ENCODE data around the gene PPP2R2C. TPM values are rescaled to one million over a fixed set of nuclear protein-coding genes. Genes with fewer than 3 reads are reported as not detected.

PPP2R2C gene
- total and polyA plus RNA-seq, 4 experiments from 2014 or later = not detected

DNA sequence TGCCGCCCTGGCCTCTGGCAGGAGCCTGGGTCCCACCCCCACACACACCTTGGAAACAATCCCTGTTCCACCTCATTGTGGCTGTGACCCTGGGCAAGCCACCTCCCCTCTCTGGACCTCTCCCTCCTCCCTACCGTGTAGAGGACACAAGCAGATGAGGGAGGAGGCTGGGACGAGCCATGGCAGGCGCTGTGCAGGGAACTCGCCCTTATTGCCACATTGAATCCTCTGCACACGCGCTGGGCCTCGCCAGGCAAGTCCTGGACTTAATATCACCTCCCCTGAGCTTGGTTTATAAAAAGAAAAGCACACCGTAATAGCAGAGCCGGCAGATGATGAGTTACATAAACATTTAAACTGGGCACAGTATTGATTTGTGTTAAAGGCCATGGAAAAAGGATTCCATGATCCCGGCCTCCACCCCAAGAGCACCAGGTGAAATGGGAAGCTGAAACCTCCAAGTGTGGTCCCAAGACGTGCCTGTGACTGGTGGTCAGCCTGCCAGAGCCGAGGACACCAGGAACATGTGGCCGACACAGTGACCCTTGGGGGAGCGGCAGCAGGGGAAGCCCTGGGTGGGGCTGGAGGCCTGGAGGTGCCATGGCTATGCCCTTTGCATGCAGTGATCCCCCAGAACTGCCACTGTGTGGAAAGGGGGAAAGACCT is 81.1 kb downstream of the PPP2R2C start:
- Mint-ChIP-seq H3K27me3 (peaks cover 12% of the 10 kb centered on the region in 2 donors), H3K27ac (no peak overlapping the region), H3K4me3 (no peak overlapping the region), H3K4me1 (peaks cover 0 to 9% (median 2%) of the 10 kb centered on the region in 4 donors), H3K36me3 (no peaks in the 10 kb centered on the region), H3K9me3 (no peaks in the 10 kb centered on the region)
- intact Hi-C loops (cut with micrococcal nuclease) = no loop called here
- peaks cover 3% of the 10 kb centered on the region for H3K27me3 ChIP-seq (ENCODE audit: insufficient read depth, low read length)
- H3K9me3 ChIP-seq (ENCODE audit: control insufficient read depth in 1 of 2, low read length in 2 of 2) = no peaks in the 10 kb centered on the region
- no peaks in the 10 kb centered on the region for H3K4me1 ChIP-seq (ENCODE audit: insufficient read depth, low read length)
- CTCF ChIA-PET (ENCODE audit: partially characterized antibody) = no interaction called here
- H3K27ac ChIP-seq (ENCODE audit: low read depth, low read length) = no peak overlapping the region
- POLR2A ChIA-PET (ENCODE audit: partially characterized antibody) = no interaction called here
- no peak for DNase-seq
- H3K36me3 ChIP-seq (ENCODE audit: insufficient read depth, low read length) = no peaks in the 10 kb centered on the region
- no peak overlapping the region for H3K4me3 ChIP-seq (ENCODE audit: low read length in 2 of 2)

DNA sequence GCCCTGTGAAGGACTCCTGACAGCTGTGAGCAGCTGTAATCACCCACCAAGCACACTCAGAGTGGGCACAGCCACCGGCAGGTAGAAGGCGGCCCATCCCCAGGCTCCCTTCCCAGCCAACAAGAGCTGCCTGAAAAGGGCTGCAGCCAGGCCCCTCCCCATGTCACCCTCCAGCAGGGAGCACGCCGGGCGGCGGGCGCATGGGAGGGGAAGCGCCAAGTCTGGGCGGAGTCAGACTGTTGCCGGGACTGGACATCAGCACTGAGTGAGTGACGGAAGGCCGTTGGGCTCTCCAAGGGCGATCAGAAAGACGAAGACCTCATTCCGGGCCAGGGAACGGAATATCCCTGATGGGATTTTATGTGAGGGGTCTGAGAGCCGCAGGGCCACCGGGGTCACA is 82.1 kb downstream of the PPP2R2C start:
- H3K4me3 ChIP-seq (ENCODE audit: low read length in 2 of 2) = no peak overlapping the region
- POLR2A ChIA-PET (ENCODE audit: partially characterized antibody) = no interaction called here
- Mint-ChIP-seq H3K4me1 (peaks cover 0 to 9% (median 2%) of the 10 kb centered on the region in 4 donors), H3K36me3 (no peaks in the 10 kb centered on the region), H3K27me3 (peaks cover 12% of the 10 kb centered on the region in 2 donors), H3K4me3 (no peak overlapping the region), H3K27ac (no peak overlapping the region), H3K9me3 (no peaks in the 10 kb centered on the region)
- H3K4me1 ChIP-seq (ENCODE audit: insufficient read depth, low read length) = no peaks in the 10 kb centered on the region
- intact Hi-C loops (cut with micrococcal nuclease) = no loop called here
- CTCF ChIA-PET (ENCODE audit: partially characterized antibody) = no interaction called here
- peaks cover 3% of the 10 kb centered on the region for H3K27me3 ChIP-seq (ENCODE audit: insufficient read depth, low read length)
- H3K27ac ChIP-seq (ENCODE audit: low read depth, low read length) = no peak overlapping the region
- H3K36me3 ChIP-seq (ENCODE audit: insufficient read depth, low read length) = no peaks in the 10 kb centered on the region
- H3K9me3 ChIP-seq (ENCODE audit: control insufficient read depth in 1 of 2, low read length in 2 of 2) = no peaks in the 10 kb centered on the region
- no peak for DNase-seq

DNA sequence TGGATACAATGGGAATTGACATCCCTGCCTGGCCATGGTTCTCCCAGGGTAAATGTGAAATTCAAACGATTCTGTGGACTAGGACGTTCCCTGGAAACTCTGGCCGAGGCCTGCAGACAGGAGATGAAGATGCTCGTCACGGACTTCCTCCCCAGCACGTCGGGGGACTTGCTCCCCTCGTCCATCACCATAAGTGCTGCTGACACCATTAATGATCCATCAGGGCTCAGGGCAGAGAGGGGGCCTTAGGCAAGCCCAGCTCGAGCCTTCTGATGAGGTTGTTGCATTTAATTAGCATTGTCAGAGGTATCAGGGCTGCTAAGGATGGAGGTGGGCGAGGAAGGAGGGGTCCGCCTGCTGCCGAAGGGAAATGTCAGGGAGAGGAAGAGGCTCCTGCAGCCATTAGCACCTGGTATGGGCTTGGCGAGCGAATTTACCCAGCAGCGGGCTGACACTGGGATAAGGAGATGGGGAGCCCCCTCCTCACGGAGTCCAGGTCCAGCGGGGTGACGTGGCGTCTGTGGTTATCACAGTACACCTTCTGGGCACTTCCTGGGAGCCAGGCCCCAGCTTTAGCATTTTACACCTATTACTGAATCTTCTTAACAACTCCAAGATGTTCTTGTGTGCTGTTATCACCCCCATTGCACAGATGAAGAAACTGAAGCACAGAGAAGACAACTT is 83.1 kb downstream of the PPP2R2C start:
- Histone ChIP-seq H3K9me3 (ENCODE audit: control insufficient read depth in 1 of 2, low read length in 2 of 2) (no peaks in the 10 kb centered on the region), H3K4me3 (ENCODE audit: low read length in 2 of 2) (no peak overlapping the region), H3K36me3 (ENCODE audit: insufficient read depth, low read length) (no peaks in the 10 kb centered on the region), H3K27ac (ENCODE audit: low read depth, low read length) (no peak overlapping the region), H3K4me1 (ENCODE audit: insufficient read depth, low read length) (no peaks in the 10 kb centered on the region), H3K27me3 (ENCODE audit: insufficient read depth, low read length) (peaks cover 3% of the 10 kb centered on the region)
- CTCF ChIA-PET (ENCODE audit: partially characterized antibody) = no interaction called here
- no peaks in the 10 kb centered on the region for H3K36me3 Mint-ChIP-seq
- no peak for DNase-seq
- no peak overlapping the region for H3K27ac Mint-ChIP-seq
- H3K27me3 Mint-ChIP-seq = peaks cover 8 to 16% of the 10 kb centered on the region in 2 donors
- peaks cover 0 to 9% (median 2%) of the 10 kb centered on the region in 4 donors for H3K4me1 Mint-ChIP-seq
- POLR2A ChIA-PET (ENCODE audit: partially characterized antibody) = no interaction called here
- intact Hi-C loops (cut with micrococcal nuclease) = no loop called here
- H3K4me3 Mint-ChIP-seq = no peak overlapping the region
- H3K9me3 Mint-ChIP-seq = no peaks in the 10 kb centered on the region

DNA sequence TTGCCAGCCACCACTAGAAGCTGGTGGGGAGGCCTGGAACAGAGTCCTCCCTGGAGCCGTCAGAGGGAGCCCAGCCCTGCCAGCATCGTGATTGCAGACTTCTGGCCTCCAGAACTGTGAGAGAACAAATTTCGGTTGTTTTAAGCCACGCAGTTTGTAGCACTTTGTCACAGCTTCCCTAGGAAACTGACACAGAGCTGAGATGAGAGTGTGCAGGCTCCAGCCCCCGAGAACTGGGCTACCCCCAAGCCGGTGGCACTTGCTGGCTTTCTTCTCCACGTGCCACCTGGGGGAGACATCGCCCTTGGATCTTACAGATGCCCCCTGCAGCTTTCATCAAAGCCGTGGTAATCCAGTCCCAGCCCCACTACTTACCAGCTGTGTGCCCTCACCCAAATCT is 83.7 kb downstream of the PPP2R2C start:
- Histone ChIP-seq H3K27ac (ENCODE audit: low read depth, low read length) (no peak overlapping the region), H3K36me3 (ENCODE audit: insufficient read depth, low read length) (no peaks in the 10 kb centered on the region), H3K27me3 (ENCODE audit: insufficient read depth, low read length) (peaks cover 3% of the 10 kb centered on the region), H3K4me1 (ENCODE audit: insufficient read depth, low read length) (no peaks in the 10 kb centered on the region), H3K9me3 (ENCODE audit: control insufficient read depth in 1 of 2, low read length in 2 of 2) (no peaks in the 10 kb centered on the region), H3K4me3 (ENCODE audit: low read length in 2 of 2) (no peak overlapping the region)
- H3K4me1 Mint-ChIP-seq = peaks cover 0 to 9% (median 2%) of the 10 kb centered on the region in 4 donors
- no peak overlapping the region for H3K4me3 Mint-ChIP-seq
- ChIA-PET POLR2A (ENCODE audit: partially characterized antibody) (no interaction called here), CTCF (ENCODE audit: partially characterized antibody) (no interaction called here)
- DNase-seq = no peak
- intact Hi-C loops (cut with micrococcal nuclease) = no loop called here
- no peak overlapping the region for H3K27ac Mint-ChIP-seq
- no peaks in the 10 kb centered on the region for H3K9me3 Mint-ChIP-seq
- no peaks in the 10 kb centered on the region for H3K36me3 Mint-ChIP-seq
- H3K27me3 Mint-ChIP-seq = peaks cover 8 to 16% of the 10 kb centered on the region in 2 donors

DNA sequence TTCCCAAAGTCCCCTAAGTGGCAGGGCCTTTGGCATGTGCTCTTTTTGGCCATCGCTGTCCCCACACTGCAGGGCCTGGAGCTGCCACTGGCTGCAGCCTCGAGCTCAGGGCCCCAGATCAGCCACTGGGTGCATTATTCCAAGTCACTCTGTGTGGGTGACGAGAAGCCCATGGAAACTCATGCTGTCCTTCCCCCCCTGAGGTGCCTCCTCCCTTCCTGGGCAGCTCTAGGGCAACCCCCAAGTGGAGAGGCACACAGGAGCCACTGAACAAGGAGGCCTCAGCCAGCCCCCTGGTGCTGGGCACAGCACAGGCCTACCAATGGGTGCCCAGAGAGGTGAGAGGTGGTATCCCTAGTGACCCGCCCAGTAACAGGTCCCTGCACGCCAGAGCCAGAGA is 84.5 kb downstream of the PPP2R2C start:
- no peaks in the 10 kb centered on the region for H3K36me3 Mint-ChIP-seq
- ChIA-PET CTCF (ENCODE audit: partially characterized antibody) (no interaction called here), POLR2A (ENCODE audit: partially characterized antibody) (no interaction called here)
- no peaks in the 10 kb centered on the region for H3K36me3 ChIP-seq (ENCODE audit: insufficient read depth, low read length)
- intact Hi-C loops (cut with micrococcal nuclease) = no loop called here
- H3K27me3 Mint-ChIP-seq = peaks cover 8 to 16% of the 10 kb centered on the region in 2 donors
- H3K27ac Mint-ChIP-seq = no peak overlapping the region
- H3K27ac ChIP-seq (ENCODE audit: low read depth, low read length) = no peak overlapping the region
- no peaks in the 10 kb centered on the region for H3K9me3 Mint-ChIP-seq
- DNase-seq = no peak
- H3K4me3 ChIP-seq (ENCODE audit: low read length in 2 of 2) = no peak overlapping the region
- H3K4me1 ChIP-seq (ENCODE audit: insufficient read depth, low read length) = no peaks in the 10 kb centered on the region
- peaks cover 0 to 9% (median 1%) of the 10 kb centered on the region in 4 donors for H3K4me1 Mint-ChIP-seq
- H3K4me3 Mint-ChIP-seq = no peak overlapping the region
- peaks cover 3% of the 10 kb centered on the region for H3K27me3 ChIP-seq (ENCODE audit: insufficient read depth, low read length)
- no peaks in the 10 kb centered on the region for H3K9me3 ChIP-seq (ENCODE audit: control insufficient read depth in 1 of 2, low read length in 2 of 2)

DNA sequence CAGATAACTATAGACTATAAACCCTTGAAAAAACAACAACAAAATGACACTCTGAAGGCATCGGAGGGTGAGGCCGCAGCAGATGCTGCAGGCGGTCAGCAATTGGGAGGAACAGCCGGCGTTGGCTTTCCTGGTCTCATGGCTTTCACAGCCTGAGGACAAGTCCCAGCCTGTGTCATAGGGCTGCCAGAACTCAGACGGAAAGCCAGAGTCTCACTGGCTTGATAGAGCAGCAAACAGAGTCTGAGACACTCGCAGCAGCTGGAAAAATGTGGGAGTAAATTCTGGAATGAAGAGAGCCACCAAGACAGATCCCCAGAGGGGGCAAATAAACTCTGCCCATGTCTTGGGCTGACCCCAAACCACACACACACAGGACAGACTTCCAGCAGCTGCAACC is 86.3 kb downstream of the PPP2R2C start:
- H3K4me3 Mint-ChIP-seq = no peak overlapping the region
- ChIA-PET CTCF (ENCODE audit: partially characterized antibody) (no interaction called here), POLR2A (ENCODE audit: partially characterized antibody) (no interaction called here)
- H3K27me3 ChIP-seq (ENCODE audit: insufficient read depth, low read length) = peaks cover 3% of the 10 kb centered on the region
- H3K4me1 Mint-ChIP-seq = no peaks in the 10 kb centered on the region
- H3K9me3 Mint-ChIP-seq = no peaks in the 10 kb centered on the region
- no peak overlapping the region for H3K27ac Mint-ChIP-seq
- peaks cover 14 to 15% of the 10 kb centered on the region in 2 donors for H3K27me3 Mint-ChIP-seq
- H3K36me3 Mint-ChIP-seq = no peaks in the 10 kb centered on the region
- no peaks in the 10 kb centered on the region for H3K9me3 ChIP-seq (ENCODE audit: control insufficient read depth in 1 of 2, low read length in 2 of 2)
- H3K27ac ChIP-seq (ENCODE audit: low read depth, low read length) = no peak overlapping the region
- H3K4me3 ChIP-seq (ENCODE audit: low read length in 2 of 2) = no peak overlapping the region
- intact Hi-C loops (cut with micrococcal nuclease) = no loop called here
- no peaks in the 10 kb centered on the region for H3K4me1 ChIP-seq (ENCODE audit: insufficient read depth, low read length)
- H3K36me3 ChIP-seq (ENCODE audit: insufficient read depth, low read length) = no peaks in the 10 kb centered on the region
- DNase-seq = no peak

DNA sequence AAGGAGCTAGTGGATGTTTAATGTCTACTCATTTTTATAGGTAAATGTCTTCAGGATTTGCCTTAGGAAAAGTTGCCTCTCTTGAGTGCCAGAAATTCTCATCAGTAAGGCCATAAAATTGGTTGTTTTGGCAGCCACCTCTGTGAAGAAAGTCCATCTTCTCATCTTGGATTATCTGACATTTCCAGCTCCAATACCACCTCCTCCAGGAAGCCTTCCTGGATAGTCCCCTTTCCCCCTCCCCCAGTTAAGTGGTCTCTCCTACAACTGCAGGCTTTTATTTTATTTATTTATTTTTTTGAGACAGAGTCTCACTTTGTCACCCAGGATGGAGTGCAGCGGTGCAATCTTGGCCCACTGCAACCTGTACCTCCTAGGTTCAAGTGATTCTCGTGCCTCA is 87.1 kb downstream of the PPP2R2C start:
- Histone ChIP-seq H3K27me3 (ENCODE audit: insufficient read depth, low read length) (peaks cover 3% of the 10 kb centered on the region), H3K4me1 (ENCODE audit: insufficient read depth, low read length) (no peaks in the 10 kb centered on the region), H3K4me3 (ENCODE audit: low read length in 2 of 2) (no peak overlapping the region), H3K9me3 (ENCODE audit: control insufficient read depth in 1 of 2, low read length in 2 of 2) (no peaks in the 10 kb centered on the region), H3K27ac (ENCODE audit: low read depth, low read length) (no peak overlapping the region), H3K36me3 (ENCODE audit: insufficient read depth, low read length) (no peaks in the 10 kb centered on the region)
- ChIA-PET POLR2A (ENCODE audit: partially characterized antibody) (no interaction called here), CTCF (ENCODE audit: partially characterized antibody) (no interaction called here)
- intact Hi-C loops (cut with micrococcal nuclease) = no loop called here
- no peaks in the 10 kb centered on the region for H3K36me3 Mint-ChIP-seq
- no peak overlapping the region for H3K27ac Mint-ChIP-seq
- H3K9me3 Mint-ChIP-seq = no peaks in the 10 kb centered on the region
- no peaks in the 10 kb centered on the region for H3K4me1 Mint-ChIP-seq
- no peak overlapping the region for H3K4me3 Mint-ChIP-seq
- peaks cover 14 to 15% of the 10 kb centered on the region in 2 donors for H3K27me3 Mint-ChIP-seq
- DNase-seq = no peak
